GM21825 (cell line): ENCODE measurements around the gene MBLAC1.
A peak's percentile ranks its signal among the peaks of the same experiment; 100 is the strongest.

Experiments used
- ATAC-seq: cut with Tn5 transposase; IDR thresholded peaks from one replicate; pipeline ENCODE4 v1.9.1; 2021; ENCODE audit warnings: mild to moderate bottlenecking, moderate library complexity; ENCODE audit not compliant: unreplicated experiment

The MBLAC1 gene

GRCh38 chr7:100126931-100127865 lies at the start of gene MBLAC1:
Gene MBLAC1 (plus strand): TSS chr7:100126967. CDS start chr7:100127396, 429 bp downstream.
- ATAC-seq = peak; percentile 53

- no peak for ATAC-seq
Observed at GRCh38 chr7:100077205-100077604, 49.6 kb upstream of the MBLAC1 start.

- no peak for ATAC-seq
Observed at GRCh38 chr7:100079024-100079560, 47.7 kb upstream of the MBLAC1 start.

GRCh38 chr7:100080907-100081534 lies 45.7 kb upstream of the MBLAC1 start:
- ATAC-seq = peak; percentile 14

GRCh38 chr7:100081535-100082102 lies 45.1 kb upstream of the MBLAC1 start, which contains the start of gene ZNF3:
Gene ZNF3 (minus strand): TSS chr7:100081723. CDS start chr7:100077357, 4,366 bp downstream.
- ATAC-seq = peak; percentile 79

- no peak for ATAC-seq
Observed at GRCh38 chr7:100082978-100083377, 43.8 kb upstream of the MBLAC1 start.

DNA sequence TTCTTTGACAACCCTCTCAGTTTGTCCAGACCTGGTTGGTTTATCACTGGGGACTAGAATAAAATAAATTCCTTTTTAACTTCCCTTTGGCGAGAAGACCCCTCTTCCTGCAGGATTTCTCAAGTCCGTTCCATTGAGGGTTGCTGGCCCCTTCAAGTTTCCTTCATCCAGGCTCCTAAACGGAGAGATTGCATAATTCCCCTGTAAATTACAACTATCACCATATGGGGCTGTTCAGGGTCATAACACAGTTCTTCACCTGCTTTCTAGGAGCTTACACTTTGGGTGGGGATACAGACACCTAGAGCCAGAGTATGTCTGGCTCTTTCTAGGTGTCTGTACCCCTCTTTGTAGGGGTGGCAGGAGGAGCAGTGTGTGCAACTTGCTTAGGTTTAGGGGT lies 41.3 kb upstream of the MBLAC1 start:
- no peak for ATAC-seq

DNA sequence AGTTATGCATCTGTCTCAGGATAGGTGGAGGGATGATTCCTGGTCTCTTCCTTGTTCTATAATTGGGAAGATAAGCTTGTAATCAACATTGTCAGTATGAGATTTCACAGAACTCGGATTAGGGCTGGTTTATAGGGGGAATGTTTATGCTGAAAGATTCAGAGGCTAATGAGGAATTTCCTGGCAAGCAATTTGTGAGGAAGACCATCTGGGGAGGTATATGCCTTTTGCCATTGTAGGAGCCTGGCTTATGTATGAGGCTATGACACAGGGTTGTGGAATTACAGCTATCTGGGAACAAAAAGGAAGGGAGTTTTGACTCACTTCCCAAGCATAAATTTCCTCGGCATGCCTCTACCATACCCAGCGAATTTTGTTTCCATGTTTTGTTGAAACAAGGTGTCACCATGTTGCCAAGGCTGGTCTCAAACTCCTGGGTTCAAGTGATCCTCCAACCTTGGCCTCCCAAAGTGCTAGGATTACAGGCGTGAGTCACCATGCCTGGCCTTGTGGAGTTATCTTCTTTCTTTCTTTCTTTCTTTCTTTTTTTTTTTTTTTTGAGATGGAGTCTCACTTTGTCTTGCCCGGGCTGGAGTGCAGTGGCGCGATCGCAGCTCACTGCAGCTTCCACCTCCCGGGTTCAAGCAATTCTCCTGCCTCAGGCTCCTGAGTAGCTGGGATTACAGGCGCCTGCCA lies 39.6 kb upstream of the MBLAC1 start:
- no peak for ATAC-seq

- no peak for ATAC-seq
Observed at GRCh38 chr7:100088095-100088620, 38.6 kb upstream of the MBLAC1 start.

- peak; percentile 62 for ATAC-seq
Observed at GRCh38 chr7:100088621-100089457, 37.9 kb upstream of the MBLAC1 start, which contains the start of gene COPS6. Gene COPS6 (plus strand): TSS chr7:100088969. CDS start chr7:100088991, 22 bp downstream.

GRCh38 chr7:100089458-100090196 lies 37.1 kb upstream of the MBLAC1 start:
- ATAC-seq = no peak

- ATAC-seq = no peak
Observed at GRCh38 chr7:100090527-100091410, 36.0 kb upstream of the MBLAC1 start.

- no peak for ATAC-seq
Observed at GRCh38 chr7:100091411-100092181, 35.2 kb upstream of the MBLAC1 start.

DNA sequence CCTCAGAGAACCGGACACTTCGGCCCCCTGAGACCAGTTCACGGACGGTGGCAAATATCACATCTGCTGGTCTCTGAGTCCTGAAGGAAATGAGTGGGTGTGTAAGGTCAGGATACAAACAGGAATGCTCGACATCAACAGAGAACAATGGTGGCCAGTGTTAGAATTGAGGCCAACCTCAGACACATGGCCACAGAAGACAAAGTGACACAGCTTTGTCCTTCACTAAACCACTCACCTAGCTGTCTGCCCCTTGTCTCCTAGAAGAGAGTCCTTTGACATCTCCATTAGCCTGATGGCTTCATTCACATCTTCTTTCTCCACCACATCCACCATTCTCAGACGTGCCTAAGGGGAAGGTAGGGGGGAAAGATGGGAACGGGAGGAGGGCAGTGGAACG lies 33.7 kb upstream of the MBLAC1 start:
- no peak for ATAC-seq

GRCh38 chr7:100093498-100093897 lies 33.3 kb upstream of the MBLAC1 start:
- no peak for ATAC-seq

GRCh38 chr7:100093925-100094486 lies 32.8 kb upstream of the MBLAC1 start:
- ATAC-seq = no peak

DNA sequence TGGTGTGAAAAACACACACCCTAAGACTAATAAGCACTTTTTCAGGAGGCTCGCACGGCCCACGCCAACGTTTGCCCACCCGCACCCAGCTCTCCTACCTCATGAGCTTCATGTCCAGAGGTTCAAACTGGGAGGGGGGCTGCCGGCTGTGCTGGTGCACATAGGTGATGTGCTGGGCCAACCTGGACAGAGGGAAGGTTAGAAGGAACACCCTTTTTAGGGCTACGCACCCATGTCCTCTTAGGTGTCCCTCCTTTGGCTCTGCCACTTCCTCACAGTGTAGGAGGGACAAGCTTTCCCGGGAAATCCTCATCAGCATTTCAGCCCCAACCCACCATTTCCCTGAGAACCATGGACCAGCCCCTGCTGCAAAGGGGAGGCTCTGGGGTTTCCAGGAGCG lies 31.5 kb upstream of the MBLAC1 start:
- no peak for ATAC-seq
